ENCODE data around the gene PPL.

DNA sequence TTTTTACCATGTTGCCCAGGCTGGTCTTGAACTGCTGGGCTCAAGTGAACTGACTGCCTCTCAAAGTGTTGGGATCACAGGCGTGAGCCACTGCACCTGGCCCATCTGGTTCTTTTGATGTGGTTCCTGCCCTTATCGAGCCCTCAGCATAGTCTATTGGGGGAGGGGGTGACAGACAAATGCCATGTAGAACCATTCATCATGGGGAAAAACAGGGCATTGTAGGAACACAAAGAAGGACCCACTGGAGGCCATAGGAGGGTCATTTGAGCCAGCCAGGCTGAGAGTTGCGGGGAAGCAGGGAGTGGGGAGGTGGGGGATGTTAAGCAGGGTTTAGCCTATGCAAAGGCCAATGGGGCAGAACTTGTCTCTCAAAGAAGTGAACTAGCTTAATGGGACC lies 33.1 kb upstream of the PPL start:
- TF ChIP-seq, protein P1, sequence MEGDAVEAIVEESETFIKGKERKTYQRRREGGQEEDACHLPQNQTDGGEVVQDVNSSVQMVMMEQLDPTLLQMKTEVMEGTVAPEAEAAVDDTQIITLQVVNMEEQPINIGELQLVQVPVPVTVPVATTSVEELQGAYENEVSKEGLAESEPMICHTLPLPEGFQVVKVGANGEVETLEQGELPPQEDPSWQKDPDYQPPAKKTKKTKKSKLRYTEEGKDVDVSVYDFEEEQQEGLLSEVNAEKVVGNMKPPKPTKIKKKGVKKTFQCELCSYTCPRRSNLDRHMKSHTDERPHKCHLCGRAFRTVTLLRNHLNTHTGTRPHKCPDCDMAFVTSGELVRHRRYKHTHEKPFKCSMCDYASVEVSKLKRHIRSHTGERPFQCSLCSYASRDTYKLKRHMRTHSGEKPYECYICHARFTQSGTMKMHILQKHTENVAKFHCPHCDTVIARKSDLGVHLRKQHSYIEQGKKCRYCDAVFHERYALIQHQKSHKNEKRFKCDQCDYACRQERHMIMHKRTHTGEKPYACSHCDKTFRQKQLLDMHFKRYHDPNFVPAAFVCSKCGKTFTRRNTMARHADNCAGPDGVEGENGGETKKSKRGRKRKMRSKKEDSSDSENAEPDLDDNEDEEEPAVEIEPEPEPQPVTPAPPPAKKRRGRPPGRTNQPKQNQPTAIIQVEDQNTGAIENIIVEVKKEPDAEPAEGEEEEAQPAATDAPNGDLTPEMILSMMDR (IDR thresholded peaks at IDR 0.05) = no peak
- TF ChIP-seq POLR2A (IDR thresholded peaks at IDR 0.05) = no peak

Data from testis (tissue), 2 donors.